ENCODE measurements around the gene RPL14.
"Not testable (repeated sequence)": the region's sequence is repeated elsewhere in the genome, so short reads cannot be mapped to it uniquely, and the experiment has no call there.

Gene RPL14

GRCh38 chr3:40456940-40457823 lies at the start of gene RPL14:
TSS of gene RPL14 (plus strand) at chr3:40457339. CDS start at chr3:40457472, 133 bp downstream.
- peak; percentile 91 to 93 for DNase-seq (ENCODE audit: low read depth in 2 of 2)

- no peak for DNase-seq (ENCODE audit: low read depth in 2 of 2)
These were observed 49.5 kb upstream of the RPL14 start for GRCh38 chr3:40407611-40408010.

GRCh38 chr3:40414270-40414669 lies 42.9 kb upstream of the RPL14 start:
- DNase-seq (ENCODE audit: low read depth in 2 of 2): no peak

- DNase-seq (ENCODE audit: low read depth in 2 of 2): no peak
These were observed 39.1 kb upstream of the RPL14 start for GRCh38 chr3:40417845-40418543.

GRCh38 chr3:40422861-40423260 lies 34.3 kb upstream of the RPL14 start:
- DNase-seq (ENCODE audit: low read depth in 2 of 2): no peak

GRCh38 chr3:40427045-40427669 lies 30.0 kb upstream of the RPL14 start:
- DNase-seq (ENCODE audit: low read depth in 2 of 2): no peak

GRCh38 chr3:40432793-40433192 lies 24.3 kb upstream of the RPL14 start:
- DNase-seq (ENCODE audit: low read depth in 2 of 2): no peak

- no peak for DNase-seq (ENCODE audit: low read depth in 2 of 2)
These were observed 19.2 kb upstream of the RPL14 start for GRCh38 chr3:40437889-40438288.

GRCh38 chr3:40445062-40445461 lies 12.1 kb upstream of the RPL14 start:
- no peak for DNase-seq (ENCODE audit: low read depth in 2 of 2)

- DNase-seq (ENCODE audit: low read depth in 2 of 2): no peak
These were observed 11.3 kb upstream of the RPL14 start for GRCh38 chr3:40445880-40446279.

GRCh38 chr3:40450438-40450837 lies 6.7 kb upstream of the RPL14 start:
- no peak for DNase-seq (ENCODE audit: low read depth in 2 of 2)

- DNase-seq (ENCODE audit: low read depth in 2 of 2): no peak
These were observed 5.6 kb upstream of the RPL14 start for GRCh38 chr3:40451551-40451950.

GRCh38 chr3:40452057-40452456 lies 5.1 kb upstream of the RPL14 start:
- no peak for DNase-seq (ENCODE audit: low read depth in 2 of 2)

GRCh38 chr3:40452562-40452875 lies 4.6 kb upstream of the RPL14 start:
- no peak for DNase-seq (ENCODE audit: low read depth in 2 of 2)

GRCh38 chr3:40452876-40453730 lies 4.0 kb upstream of the RPL14 start:
- peak; percentile 87 to 94 for DNase-seq (ENCODE audit: low read depth in 2 of 2)

GRCh38 chr3:40453933-40454332 lies 3.2 kb upstream of the RPL14 start:
- DNase-seq (ENCODE audit: low read depth in 2 of 2): no peak

- DNase-seq (ENCODE audit: low read depth in 2 of 2): no peak
These were observed 1.8 kb upstream of the RPL14 start for GRCh38 chr3:40455328-40455727.

GRCh38 chr3:40456279-40456939 lies 730 bp upstream of the RPL14 start:
- DNase-seq (ENCODE audit: low read depth in 2 of 2): no peak

GRCh38 chr3:40458473-40458872 lies 1.3 kb downstream of the RPL14 start:
- DNase-seq (ENCODE audit: low read depth in 2 of 2): no peak

GRCh38 chr3:40460481-40460880 lies 3.3 kb downstream of the RPL14 start:
- not testable (repeated sequence) for DNase-seq (ENCODE audit: low read depth in 2 of 2)

- no peak for DNase-seq (ENCODE audit: low read depth in 2 of 2)
These were observed 4.0 kb downstream of the RPL14 start for GRCh38 chr3:40461161-40461560.

All from stimulated activated CD4-positive, alpha-beta T cell treated with anti-CD3 and anti-CD28 coated beads, Interleukin-12 subunit alpha, Interleukin-12 subunit beta, amount 100 ng/mL, for 24 hours (primary cell).